Stimulated activated naive B cell treated with anti-CD40 and anti-IgM and Interleukin-4, amounts not matched to agents 10 μg/mL and 1 μg/mL and 100 μg/mL, for 72 hours (primary cell): ENCODE data around the gene ATF4.

Experiments used
- ATAC-seq, 2 donors: fragments of 150-1000 bp; cut with Tn5 transposase; replicated peaks; 2 replicates each; pipeline ENCODE4 v1.10.0; 2021; ENCODE audit warnings: moderate library complexity in 1 of 2
- DNase-seq: peaks from one replicate; pipeline ENCODE4 v3.0.0; 2021
- H3K27ac Mint-ChIP-seq: one replicate; pipeline ENCODE4 v1.8.0; 2022; ENCODE audit warnings: mild to moderate bottlenecking, mixed read lengths
- H3K27me3 Mint-ChIP-seq, 2 donors: one replicate each; pipeline ENCODE4 v1.8.0; 2022; ENCODE audit warnings: mixed read lengths in 2 of 2
- H3K36me3 Mint-ChIP-seq, 2 donors: one replicate each; pipeline ENCODE4 v1.8.0; 2022; ENCODE audit warnings: mixed read lengths in 2 of 2, mild to moderate bottlenecking in 1 of 2
- H3K4me1 Mint-ChIP-seq, 2 donors: one replicate each; pipeline ENCODE4 v1.8.0; 2022; ENCODE audit warnings: mixed read lengths in 2 of 2, mild to moderate bottlenecking in 1 of 2
- H3K4me3 Mint-ChIP-seq, 2 donors: one replicate each; pipeline ENCODE4 v1.8.0; 2022; ENCODE audit warnings: mild to moderate bottlenecking in 2 of 2, mixed read lengths in 2 of 2, moderate library complexity in 1 of 2
- H3K9me3 Mint-ChIP-seq, 2 donors: one replicate each; pipeline ENCODE4 v1.8.0; 2022; ENCODE audit warnings: mixed read lengths in 2 of 2, mild to moderate bottlenecking in 1 of 2

The ATF4 gene

GRCh38 chr22:39559456-39560105 is 39.2 kb downstream of the ATF4 start:
- DNase-seq (no peak), ATAC-seq (no peak)
- no peaks in the 10 kb centered on the region for H3K9me3 Mint-ChIP-seq
- no peaks in the 10 kb centered on the region for H3K36me3 Mint-ChIP-seq
- H3K27ac Mint-ChIP-seq, result no peak overlapping the region
- peaks cover 37 to 49% of the 10 kb centered on the region in 2 donors for H3K27me3 Mint-ChIP-seq
- H3K4me1 Mint-ChIP-seq, result peaks cover 6 to 16% of the 10 kb centered on the region in 2 donors
- H3K4me3 Mint-ChIP-seq, result no peak overlapping the region

DNA sequence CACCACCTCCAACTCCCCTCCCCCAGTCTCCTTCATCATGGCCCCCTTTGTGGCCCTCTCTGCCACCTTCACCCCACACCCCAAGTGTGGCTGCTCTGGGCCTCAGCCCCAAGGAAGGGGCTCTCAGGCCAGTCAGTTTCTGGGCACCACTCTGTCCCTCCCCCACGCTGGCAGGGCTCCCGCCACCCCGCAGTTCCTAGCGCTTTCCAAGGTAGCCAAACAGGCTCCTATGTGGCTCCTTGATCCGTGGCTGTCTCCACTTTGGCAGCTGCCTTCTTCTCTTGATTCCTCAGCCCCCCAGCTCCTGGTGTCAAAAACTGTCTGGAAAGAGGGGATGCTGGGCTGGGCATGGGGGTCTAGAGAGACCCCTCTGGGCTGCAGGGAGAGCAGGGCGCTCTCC is 39.8 kb downstream of the ATF4 start:
- no peaks in the 10 kb centered on the region for H3K36me3 Mint-ChIP-seq
- ATAC-seq (no peak), DNase-seq (no peak)
- no peak overlapping the region for H3K27ac Mint-ChIP-seq
- peaks cover 6 to 16% of the 10 kb centered on the region in 2 donors for H3K4me1 Mint-ChIP-seq
- H3K27me3 Mint-ChIP-seq, result peaks cover 37 to 48% of the 10 kb centered on the region in 2 donors
- no peaks in the 10 kb centered on the region for H3K9me3 Mint-ChIP-seq
- no peak overlapping the region for H3K4me3 Mint-ChIP-seq

DNA sequence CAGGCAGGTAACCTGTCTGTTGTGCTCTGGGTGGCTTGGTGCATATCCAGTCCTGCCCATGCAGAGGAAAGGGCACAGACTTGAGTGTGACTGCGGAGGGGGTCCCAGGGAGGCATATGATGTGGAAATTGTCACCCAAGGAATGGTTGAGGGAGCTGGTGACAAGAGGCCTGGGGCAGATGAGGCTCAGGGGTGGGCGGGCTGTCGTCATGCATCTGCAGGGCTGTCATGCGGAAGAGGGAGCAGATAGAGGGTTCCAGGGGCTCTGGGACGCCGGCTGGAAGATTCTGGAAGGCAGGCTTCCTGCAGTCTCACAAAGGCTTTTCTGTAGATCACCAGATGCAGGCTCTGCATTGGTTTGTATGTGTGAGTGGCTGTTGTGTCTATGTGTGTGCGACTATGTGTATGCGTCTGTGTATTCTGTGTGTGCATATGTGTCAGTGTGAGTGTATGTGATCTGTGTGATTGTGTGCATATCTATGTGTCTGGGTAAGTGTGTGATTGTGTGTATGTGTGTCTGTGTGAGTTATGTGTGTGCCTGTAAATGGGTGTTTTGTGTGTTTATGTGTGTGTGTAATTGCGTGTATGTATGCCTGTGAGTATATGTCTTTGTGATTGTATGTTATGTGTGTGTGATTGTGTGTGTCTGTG is 42.6 kb downstream of the ATF4 start:
- DNase-seq, result no peak
- H3K27ac Mint-ChIP-seq, result no peak overlapping the region
- ATAC-seq, result no peak
- no peak overlapping the region for H3K4me3 Mint-ChIP-seq
- peaks cover 26 to 30% of the 10 kb centered on the region in 2 donors for H3K27me3 Mint-ChIP-seq
- H3K4me1 Mint-ChIP-seq, result peaks cover 14 to 18% of the 10 kb centered on the region in 2 donors
- peaks cover 0 to 7% of the 10 kb centered on the region in 2 donors for H3K36me3 Mint-ChIP-seq
- peaks cover 8 to 9% of the 10 kb centered on the region in 2 donors for H3K9me3 Mint-ChIP-seq

DNA sequence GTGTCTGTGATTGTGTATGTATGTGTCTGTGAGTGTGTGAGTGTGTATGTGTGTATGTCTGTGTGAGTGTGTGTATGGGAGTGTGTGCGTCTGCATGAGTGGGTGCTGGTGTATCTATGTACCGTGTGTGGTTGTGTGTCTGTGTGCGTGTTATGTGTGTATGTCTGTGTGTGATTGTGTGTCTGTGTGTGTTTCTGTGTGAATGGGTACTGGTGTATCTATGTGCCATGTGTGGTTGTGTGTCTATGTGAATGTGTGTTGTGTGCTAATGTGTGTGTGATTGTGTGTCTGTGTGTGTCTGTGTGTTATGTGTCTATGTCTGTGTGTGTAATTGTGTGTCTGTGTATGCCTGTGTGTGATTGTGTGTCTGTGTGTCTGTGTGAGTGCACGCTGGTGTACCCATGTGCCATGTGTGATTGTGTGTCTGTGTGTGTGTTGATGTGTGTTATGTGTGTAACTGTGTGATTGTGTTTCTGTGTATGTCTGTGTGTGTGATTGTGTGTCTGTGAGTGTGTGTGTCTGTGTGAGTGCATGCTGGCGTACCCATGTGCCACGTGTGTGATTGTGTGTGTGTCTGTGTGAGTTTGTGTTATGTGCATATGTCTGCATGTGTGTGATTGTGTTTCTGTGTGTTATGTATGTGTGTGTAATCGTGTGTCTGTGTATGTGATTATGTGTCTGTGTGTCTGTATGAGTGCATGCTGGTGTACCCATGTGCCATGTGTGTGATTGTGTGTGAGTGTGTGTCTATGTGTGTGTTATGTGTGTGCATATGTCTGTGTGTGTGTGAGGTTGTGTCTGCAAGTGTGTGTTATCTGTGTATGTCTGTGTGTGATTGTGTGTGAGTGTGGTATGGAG is 43.4 kb downstream of the ATF4 start:
- peaks cover 21 to 22% of the 10 kb centered on the region in 2 donors for H3K27me3 Mint-ChIP-seq
- peaks cover 12 to 14% of the 10 kb centered on the region in 2 donors for H3K4me1 Mint-ChIP-seq
- no peak for DNase-seq
- peaks cover 0 to 7% of the 10 kb centered on the region in 2 donors for H3K36me3 Mint-ChIP-seq
- peaks cover 8 to 9% of the 10 kb centered on the region in 2 donors for H3K9me3 Mint-ChIP-seq
- H3K27ac Mint-ChIP-seq, result no peak overlapping the region
- H3K4me3 Mint-ChIP-seq, result no peak overlapping the region
- no peak for ATAC-seq

GRCh38 chr22:39565414-39565944 is 45.1 kb downstream of the ATF4 start:
- Mint-ChIP-seq H3K27ac (no peak overlapping the region), H3K27me3 (peaks cover 11 to 14% of the 10 kb centered on the region in 2 donors)
- ATAC-seq, result no peak

DNA sequence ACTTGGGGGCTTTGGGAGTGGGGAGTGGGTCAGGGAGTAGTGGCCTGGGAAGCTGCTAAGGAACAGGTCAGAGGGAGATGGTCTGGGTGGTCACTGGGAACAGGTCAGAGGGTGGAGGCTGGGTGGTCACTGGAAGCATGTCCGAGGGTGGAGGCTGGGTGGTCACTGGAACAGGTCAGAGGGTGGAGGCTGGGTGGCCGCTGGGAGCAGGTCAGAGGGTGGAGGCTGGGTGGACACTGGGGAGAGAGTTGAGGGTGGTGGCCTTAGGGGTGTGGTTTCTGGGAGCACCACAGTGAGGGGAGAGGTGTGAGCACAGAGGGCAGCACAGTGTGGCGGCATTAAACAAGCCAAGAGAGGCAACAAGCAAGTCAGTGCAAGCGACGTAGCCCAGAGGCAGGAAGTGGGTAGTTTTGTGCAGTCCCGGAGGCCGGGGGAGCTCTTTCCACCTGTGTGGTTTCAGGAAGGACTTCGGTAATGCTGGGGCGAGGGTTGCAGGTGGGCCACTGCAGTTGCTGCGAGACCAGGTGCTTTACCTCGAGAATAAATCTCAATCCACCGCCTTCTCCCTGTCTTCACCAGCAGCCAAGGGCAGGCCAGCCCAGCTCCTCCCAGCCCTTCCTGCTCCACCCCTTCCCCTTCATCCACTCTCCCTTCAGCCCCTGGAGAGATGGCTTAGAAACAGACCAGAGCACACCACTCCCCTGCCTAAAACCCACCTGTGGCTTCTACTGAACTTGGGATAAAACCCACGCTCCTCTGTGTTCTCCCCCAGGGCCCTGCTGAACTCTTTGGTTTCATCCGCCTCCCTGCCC is 47.0 kb downstream of the ATF4 start:
- peaks cover 0 to 7% of the 10 kb centered on the region in 2 donors for H3K36me3 Mint-ChIP-seq
- ATAC-seq, result peak; percentile 75 to 80
- H3K4me1 Mint-ChIP-seq, result peaks cover 12 to 14% of the 10 kb centered on the region in 2 donors
- DNase-seq, result no peak
- no peak overlapping the region for H3K27ac Mint-ChIP-seq
- peaks cover 8 to 9% of the 10 kb centered on the region in 2 donors for H3K9me3 Mint-ChIP-seq
- peak overlapping the region in 1 of 2 donors; percentile 6 for H3K4me3 Mint-ChIP-seq
- peaks cover 20% of the 10 kb centered on the region in 2 donors for H3K27me3 Mint-ChIP-seq

More at GRCh38 chr22:39565414-39565944, 45.1 kb downstream of the ATF4 start:
- Mint-ChIP-seq H3K4me3 (no peak overlapping the region), H3K9me3 (peaks cover 8 to 9% of the 10 kb centered on the region in 2 donors), H3K4me1 (peaks cover 12 to 14% of the 10 kb centered on the region in 2 donors), H3K36me3 (peaks cover 0 to 7% of the 10 kb centered on the region in 2 donors)
- DNase-seq, result no peak

- H3K36me3 Mint-ChIP-seq, result peaks cover 0 to 7% of the 10 kb centered on the region in 2 donors
- ATAC-seq (no peak), DNase-seq (no peak)
- peaks cover 12 to 14% of the 10 kb centered on the region in 2 donors for H3K4me1 Mint-ChIP-seq
- no peak overlapping the region for H3K4me3 Mint-ChIP-seq
- peaks cover 8 to 9% of the 10 kb centered on the region in 2 donors for H3K9me3 Mint-ChIP-seq
- no peak overlapping the region for H3K27ac Mint-ChIP-seq
- peaks cover 20 to 26% of the 10 kb centered on the region in 2 donors for H3K27me3 Mint-ChIP-seq
Observed at GRCh38 chr22:39568278-39568981, 48.1 kb downstream of the ATF4 start.

- peaks cover 0 to 7% of the 10 kb centered on the region in 2 donors for H3K36me3 Mint-ChIP-seq
- H3K27ac Mint-ChIP-seq, result no peak overlapping the region
- no peak for ATAC-seq
Observed at GRCh38 chr22:39569066-39569465, 48.7 kb downstream of the ATF4 start.

GRCh38 chr22:39570226-39570625 is 49.9 kb downstream of the ATF4 start:
- H3K27me3 Mint-ChIP-seq, result peaks cover 23 to 29% of the 10 kb centered on the region in 2 donors
- ATAC-seq, result no peak
- H3K9me3 Mint-ChIP-seq, result peaks cover 8% of the 10 kb centered on the region in 2 donors
- peaks cover 0 to 7% of the 10 kb centered on the region in 2 donors for H3K36me3 Mint-ChIP-seq
- H3K27ac Mint-ChIP-seq, result no peak overlapping the region
- H3K4me1 Mint-ChIP-seq, result peaks cover 12 to 14% of the 10 kb centered on the region in 2 donors
- no peak overlapping the region for H3K4me3 Mint-ChIP-seq
- no peak for DNase-seq

More at GRCh38 chr22:39569066-39569465, 48.7 kb downstream of the ATF4 start:
- peaks cover 24 to 30% of the 10 kb centered on the region in 2 donors for H3K27me3 Mint-ChIP-seq
- peaks cover 8 to 9% of the 10 kb centered on the region in 2 donors for H3K9me3 Mint-ChIP-seq
- no peak overlapping the region for H3K4me3 Mint-ChIP-seq
- no peak for DNase-seq
- peaks cover 12 to 14% of the 10 kb centered on the region in 2 donors for H3K4me1 Mint-ChIP-seq

DNA sequence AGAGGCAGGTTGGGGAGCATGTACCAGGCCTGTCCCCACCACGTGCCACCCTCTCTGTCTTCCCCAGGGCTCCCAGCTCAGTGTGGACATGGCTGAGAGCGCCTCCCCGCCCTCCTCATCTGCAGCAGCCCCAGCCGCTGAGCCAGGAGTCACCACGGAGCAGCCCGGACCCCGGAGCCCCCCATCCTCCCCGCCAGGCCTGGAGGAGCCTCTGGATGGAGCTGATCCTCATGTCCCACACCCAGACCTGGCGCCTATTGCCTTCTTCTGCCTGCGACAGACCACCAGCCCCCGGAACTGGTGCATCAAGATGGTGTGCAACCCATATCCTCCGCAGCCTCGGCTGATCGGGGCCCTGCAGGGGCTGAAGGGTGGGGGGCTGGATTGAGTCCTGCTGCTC is 50.3 kb downstream of the ATF4 start, which contains the start of gene CACNA1I:
TSS of gene CACNA1I (plus strand) at position 89 of the 400 bp plus-strand sequence. CDS start at position 89, 0 bp downstream.
- DNase-seq (no peak), ATAC-seq (no peak)
- Mint-ChIP-seq H3K27me3 (peaks cover 19 to 25% of the 10 kb centered on the region in 2 donors), H3K27ac (no peak within 1 kb of the TSS), H3K36me3 (peaks cover 0 to 3% of the 10 kb centered on the region in 2 donors), H3K9me3 (peaks cover 4% of the 10 kb centered on the region in 2 donors), H3K4me3 (no peak within 1 kb of the TSS), H3K4me1 (peaks cover 11 to 12% of the 10 kb centered on the region in 2 donors)

GRCh38 chr22:39571538-39571937 is 51.2 kb downstream of the ATF4 start:
- H3K4me1 Mint-ChIP-seq, result peaks cover 9 to 13% of the 10 kb centered on the region in 2 donors
- no peaks in the 10 kb centered on the region for H3K36me3 Mint-ChIP-seq
- no peak overlapping the region for H3K4me3 Mint-ChIP-seq
- no peak for DNase-seq
- H3K9me3 Mint-ChIP-seq, result no peaks in the 10 kb centered on the region
- H3K27ac Mint-ChIP-seq, result no peak overlapping the region
- peaks cover 16 to 25% of the 10 kb centered on the region in 2 donors for H3K27me3 Mint-ChIP-seq
- ATAC-seq, result no peak
